GM23338 (cell line): ENCODE measurements around the gene SSTR3.

Experiments
- EZH2 ChIP-seq: fragments of 200-600 bp; sonication (generic); IDR thresholded peaks from one replicate; pipeline ENCODE4 v1.8.0; 2017; ENCODE audit warnings: antibody characterized with exemption, mild to moderate bottlenecking, low read depth; ENCODE audit not compliant: unreplicated experiment
- JUNB ChIP-seq: IDR thresholded peaks from one replicate; pipeline ENCODE4 v1.6.1; 2016; ENCODE audit warnings: antibody characterized with exemption; ENCODE audit not compliant: unreplicated experiment
- TF ChIP-seq, protein P1 (sequence below), 2 experiments: fragments of 200-600 bp in 1 of 2; sonication (generic) in 1 of 2; conservative IDR thresholded peaks; 2 replicates each; pipeline versions ENCODE4 v1.5.1 to v1.6.1; 2016 to 2017; ENCODE audit warnings: antibody characterized with exemption in 2 of 2, low read depth in 2 of 2, mild to moderate bottlenecking in 2 of 2, moderate library complexity in 1 of 2
- TF ChIP-seq, protein P2 (sequence below): IDR thresholded peaks from one replicate; pipeline ENCODE4 v1.6.1; 2018; ENCODE audit warnings: antibody characterized with exemption; ENCODE audit not compliant: unreplicated experiment

DNA sequence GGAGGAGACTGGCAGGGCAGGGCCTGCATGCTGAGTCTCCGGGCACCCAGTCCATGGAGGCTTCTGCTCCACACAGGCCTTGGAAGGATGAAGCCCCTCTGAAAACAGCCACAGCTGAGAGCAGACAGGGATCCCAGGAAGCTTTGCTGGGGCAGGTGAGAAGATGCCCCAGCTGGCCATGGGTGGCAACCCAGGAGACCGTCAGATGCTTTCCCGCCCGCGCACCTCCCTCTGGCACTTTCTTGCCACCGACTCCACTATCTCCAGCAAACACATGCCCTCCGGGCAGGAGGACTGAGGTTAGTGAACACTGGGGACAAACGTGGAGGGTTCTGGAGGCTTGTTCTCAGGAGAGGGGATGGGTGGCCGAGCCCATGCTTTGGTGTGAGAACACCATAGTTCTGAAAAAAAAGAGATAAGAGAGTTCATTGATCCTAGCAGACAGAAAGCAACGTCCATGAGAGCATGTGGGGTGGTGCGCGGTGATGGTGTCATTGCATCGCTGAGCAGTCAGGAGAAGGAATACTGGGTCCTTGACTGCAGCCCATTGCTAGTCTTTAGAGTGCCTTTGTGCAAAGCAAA, 26.5 kb downstream of the SSTR3 start:
- TF ChIP-seq, protein P1, sequence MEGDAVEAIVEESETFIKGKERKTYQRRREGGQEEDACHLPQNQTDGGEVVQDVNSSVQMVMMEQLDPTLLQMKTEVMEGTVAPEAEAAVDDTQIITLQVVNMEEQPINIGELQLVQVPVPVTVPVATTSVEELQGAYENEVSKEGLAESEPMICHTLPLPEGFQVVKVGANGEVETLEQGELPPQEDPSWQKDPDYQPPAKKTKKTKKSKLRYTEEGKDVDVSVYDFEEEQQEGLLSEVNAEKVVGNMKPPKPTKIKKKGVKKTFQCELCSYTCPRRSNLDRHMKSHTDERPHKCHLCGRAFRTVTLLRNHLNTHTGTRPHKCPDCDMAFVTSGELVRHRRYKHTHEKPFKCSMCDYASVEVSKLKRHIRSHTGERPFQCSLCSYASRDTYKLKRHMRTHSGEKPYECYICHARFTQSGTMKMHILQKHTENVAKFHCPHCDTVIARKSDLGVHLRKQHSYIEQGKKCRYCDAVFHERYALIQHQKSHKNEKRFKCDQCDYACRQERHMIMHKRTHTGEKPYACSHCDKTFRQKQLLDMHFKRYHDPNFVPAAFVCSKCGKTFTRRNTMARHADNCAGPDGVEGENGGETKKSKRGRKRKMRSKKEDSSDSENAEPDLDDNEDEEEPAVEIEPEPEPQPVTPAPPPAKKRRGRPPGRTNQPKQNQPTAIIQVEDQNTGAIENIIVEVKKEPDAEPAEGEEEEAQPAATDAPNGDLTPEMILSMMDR (conservative IDR thresholded peaks at IDR 0.05; ENCODE audit: low read depth in 2 of 2) = no peak
- TF ChIP-seq JUNB = no peak
- TF ChIP-seq EZH2 = no peak
- TF ChIP-seq, protein P2, sequence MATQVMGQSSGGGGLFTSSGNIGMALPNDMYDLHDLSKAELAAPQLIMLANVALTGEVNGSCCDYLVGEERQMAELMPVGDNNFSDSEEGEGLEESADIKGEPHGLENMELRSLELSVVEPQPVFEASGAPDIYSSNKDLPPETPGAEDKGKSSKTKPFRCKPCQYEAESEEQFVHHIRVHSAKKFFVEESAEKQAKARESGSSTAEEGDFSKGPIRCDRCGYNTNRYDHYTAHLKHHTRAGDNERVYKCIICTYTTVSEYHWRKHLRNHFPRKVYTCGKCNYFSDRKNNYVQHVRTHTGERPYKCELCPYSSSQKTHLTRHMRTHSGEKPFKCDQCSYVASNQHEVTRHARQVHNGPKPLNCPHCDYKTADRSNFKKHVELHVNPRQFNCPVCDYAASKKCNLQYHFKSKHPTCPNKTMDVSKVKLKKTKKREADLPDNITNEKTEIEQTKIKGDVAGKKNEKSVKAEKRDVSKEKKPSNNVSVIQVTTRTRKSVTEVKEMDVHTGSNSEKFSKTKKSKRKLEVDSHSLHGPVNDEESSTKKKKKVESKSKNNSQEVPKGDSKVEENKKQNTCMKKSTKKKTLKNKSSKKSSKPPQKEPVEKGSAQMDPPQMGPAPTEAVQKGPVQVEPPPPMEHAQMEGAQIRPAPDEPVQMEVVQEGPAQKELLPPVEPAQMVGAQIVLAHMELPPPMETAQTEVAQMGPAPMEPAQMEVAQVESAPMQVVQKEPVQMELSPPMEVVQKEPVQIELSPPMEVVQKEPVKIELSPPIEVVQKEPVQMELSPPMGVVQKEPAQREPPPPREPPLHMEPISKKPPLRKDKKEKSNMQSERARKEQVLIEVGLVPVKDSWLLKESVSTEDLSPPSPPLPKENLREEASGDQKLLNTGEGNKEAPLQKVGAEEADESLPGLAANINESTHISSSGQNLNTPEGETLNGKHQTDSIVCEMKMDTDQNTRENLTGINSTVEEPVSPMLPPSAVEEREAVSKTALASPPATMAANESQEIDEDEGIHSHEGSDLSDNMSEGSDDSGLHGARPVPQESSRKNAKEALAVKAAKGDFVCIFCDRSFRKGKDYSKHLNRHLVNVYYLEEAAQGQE = no peak
